Lower leg skin (tissue), 4 donors: ENCODE measurements around the gene CAMTA2. TPM values are rescaled to one million over a fixed set of nuclear protein-coding genes. Genes with fewer than 3 reads are reported as not detected.

Experiments
- DNase-seq, 2 donors: peaks; one replicate each; pipeline ENCODE4 v3.0.0-alpha.2; 2019; ENCODE audit warnings: low spot score in 2 of 2
- H3K4me3 ChIP-seq: fragments of 200-600 bp; sonication (generic); 2 replicates; pipeline ENCODE4 v1.5.1; 2017; ENCODE audit warnings: mild to moderate bottlenecking, low read depth; ENCODE audit not compliant: poor library complexity, severe bottlenecking
- CTCF ChIP-seq, 3 donors: fragments of 450-650 bp; IDR thresholded peaks; one replicate each; pipeline ENCODE4 v1.5.1; 2016; ENCODE audit warnings: antibody characterized with exemption in 3 of 3, mild to moderate bottlenecking in 3 of 3, moderate library complexity in 2 of 3
- POLR2A ChIP-seq, 2 donors: fragments of 450-650 bp; IDR thresholded peaks; one replicate each; pipeline ENCODE4 v1.6.1; 2016 to 2017; ENCODE audit warnings: antibody characterized with exemption in 2 of 2, mild to moderate bottlenecking in 1 of 2, moderate library complexity in 1 of 2
- WGBS, 2 donors: methylation state at CpG; one replicate each; pipeline ENCODE4 v1.1.5; 2018; 5-methylcytosine and 5-hydroxymethylcytosine counted together
- intact Hi-C: fragments of 100-400 bp; cut with DNase I; formaldehyde crosslinking; loops from one replicate; pipeline ENCODE4 v1.15.0; 2023; ENCODE audit warnings: low total_unique reads
- total RNA-seq, 4 donors: library from RNA; depleted of rRNA; stranded (reverse); fragments of >200 nt; gene quantifications; one replicate each; pipeline ENCODE4 v1.1.0, GENCODE V29; 2016

The CAMTA2 gene
- total RNA-seq, 4 donors from 2014 or later = 21.7 to 35.3 (median 30.6) TPM

GRCh38 chr17:4974115-4974670, 13.3 kb downstream of the CAMTA2 start:
- intact Hi-C loops = no loop called here
- TF ChIP-seq CTCF (IDR thresholded peaks at IDR 0.05) = no peak
- no peak for TF ChIP-seq POLR2A (IDR thresholded peaks at IDR 0.05)

GRCh38 chr17:4973256-4974114, 14.0 kb downstream of the CAMTA2 start:
- intact Hi-C loops = no loop called here
- DNase-seq = no peak
- no peak overlapping the region for H3K4me3 ChIP-seq
- TF ChIP-seq POLR2A (IDR thresholded peaks at IDR 0.05) = no peak
- WGBS, 2 donors = 90 to 92% methylated on average over 10 of the region's 10 CpGs

More at GRCh38 chr17:4974115-4974670, 13.3 kb downstream of the CAMTA2 start:
- no peak overlapping the region for H3K4me3 ChIP-seq
- no peak for DNase-seq
- WGBS, 2 donors = 89 to 93% methylated on average over 9 of the region's 9 CpGs

- no peak for DNase-seq
- H3K4me3 ChIP-seq = no peak overlapping the region
- TF ChIP-seq CTCF (IDR thresholded peaks at IDR 0.05) (no peak), POLR2A (IDR thresholded peaks at IDR 0.05) (no peak)
- intact Hi-C loops = no loop called here
- 83 to 92% methylated on average over 12 of the region's 12 CpGs for WGBS, 2 donors
These were observed 14.7 kb downstream of the CAMTA2 start for GRCh38 chr17:4972752-4973151.

GRCh38 chr17:4972322-4972721, 15.2 kb downstream of the CAMTA2 start:
- no peak overlapping the region for H3K4me3 ChIP-seq
- 89 to 94% methylated on average over 12 of the region's 12 CpGs for WGBS, 2 donors
- intact Hi-C loops = no loop called here
- TF ChIP-seq CTCF (IDR thresholded peaks at IDR 0.05) (no peak), POLR2A (IDR thresholded peaks at IDR 0.05) (no peak)
- no peak for DNase-seq

GRCh38 chr17:4971826-4972225, 15.6 kb downstream of the CAMTA2 start:
- H3K4me3 ChIP-seq = no peak overlapping the region
- 78 to 80% methylated on average over 6 of the region's 6 CpGs for WGBS, 2 donors
- TF ChIP-seq POLR2A (IDR thresholded peaks at IDR 0.05) = no peak
- TF ChIP-seq CTCF (IDR thresholded peaks at IDR 0.05) = no peak
- intact Hi-C loops = no loop called here
- DNase-seq = no peak

- 89 to 92% methylated on average over 8 of the region's 8 CpGs for WGBS, 2 donors
- no peak for DNase-seq
- no peak overlapping the region for H3K4me3 ChIP-seq
- intact Hi-C loops = no loop called here
- no peak for TF ChIP-seq POLR2A (IDR thresholded peaks at IDR 0.05)
- no peak for TF ChIP-seq CTCF (IDR thresholded peaks at IDR 0.05)
These were observed 17.2 kb downstream of the CAMTA2 start for GRCh38 chr17:4970273-4970672.
